ENCODE data around the gene SH2D2A.

DNA sequence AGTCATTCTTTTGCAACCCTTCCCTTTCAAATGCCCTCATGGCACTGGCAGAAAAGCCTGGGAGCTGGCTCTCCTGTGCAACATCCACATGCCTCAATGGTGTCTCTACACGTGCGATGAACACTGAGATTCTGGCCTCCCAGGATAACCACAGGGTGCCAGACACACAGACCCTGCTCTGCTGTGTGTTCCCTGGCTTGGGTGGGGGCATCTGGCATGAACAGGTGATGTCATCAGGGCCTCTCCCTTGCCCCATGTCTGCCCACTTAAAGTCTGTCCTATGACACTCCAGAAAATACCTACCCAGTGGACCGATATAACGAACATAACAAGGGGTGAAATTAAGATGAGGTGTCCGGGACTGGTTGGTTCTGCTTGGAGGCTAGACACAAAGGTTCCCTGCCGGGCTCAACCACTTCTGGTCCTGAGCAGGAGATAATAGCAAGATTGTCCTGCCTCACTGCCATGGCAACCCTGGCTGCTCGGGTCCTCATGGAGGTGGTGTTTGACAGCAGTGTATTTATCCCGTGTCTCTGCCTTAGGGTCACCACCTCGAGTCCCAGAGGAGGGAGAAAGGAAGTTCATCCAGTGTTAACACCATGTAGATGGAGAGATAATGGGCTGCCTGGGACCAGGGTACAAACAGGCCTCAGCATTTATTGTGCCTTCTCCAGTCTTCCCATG, 22.9 kb upstream of the SH2D2A start:
- no peak for TF ChIP-seq FOXP1 (CRISPR knock-in tag; IDR thresholded peaks at IDR 0.05)
- TF ChIP-seq RFX1 (IDR thresholded peaks at IDR 0.05) = no peak; the same call in 1 of the 2 replicates
- TF ChIP-seq, protein P1, sequence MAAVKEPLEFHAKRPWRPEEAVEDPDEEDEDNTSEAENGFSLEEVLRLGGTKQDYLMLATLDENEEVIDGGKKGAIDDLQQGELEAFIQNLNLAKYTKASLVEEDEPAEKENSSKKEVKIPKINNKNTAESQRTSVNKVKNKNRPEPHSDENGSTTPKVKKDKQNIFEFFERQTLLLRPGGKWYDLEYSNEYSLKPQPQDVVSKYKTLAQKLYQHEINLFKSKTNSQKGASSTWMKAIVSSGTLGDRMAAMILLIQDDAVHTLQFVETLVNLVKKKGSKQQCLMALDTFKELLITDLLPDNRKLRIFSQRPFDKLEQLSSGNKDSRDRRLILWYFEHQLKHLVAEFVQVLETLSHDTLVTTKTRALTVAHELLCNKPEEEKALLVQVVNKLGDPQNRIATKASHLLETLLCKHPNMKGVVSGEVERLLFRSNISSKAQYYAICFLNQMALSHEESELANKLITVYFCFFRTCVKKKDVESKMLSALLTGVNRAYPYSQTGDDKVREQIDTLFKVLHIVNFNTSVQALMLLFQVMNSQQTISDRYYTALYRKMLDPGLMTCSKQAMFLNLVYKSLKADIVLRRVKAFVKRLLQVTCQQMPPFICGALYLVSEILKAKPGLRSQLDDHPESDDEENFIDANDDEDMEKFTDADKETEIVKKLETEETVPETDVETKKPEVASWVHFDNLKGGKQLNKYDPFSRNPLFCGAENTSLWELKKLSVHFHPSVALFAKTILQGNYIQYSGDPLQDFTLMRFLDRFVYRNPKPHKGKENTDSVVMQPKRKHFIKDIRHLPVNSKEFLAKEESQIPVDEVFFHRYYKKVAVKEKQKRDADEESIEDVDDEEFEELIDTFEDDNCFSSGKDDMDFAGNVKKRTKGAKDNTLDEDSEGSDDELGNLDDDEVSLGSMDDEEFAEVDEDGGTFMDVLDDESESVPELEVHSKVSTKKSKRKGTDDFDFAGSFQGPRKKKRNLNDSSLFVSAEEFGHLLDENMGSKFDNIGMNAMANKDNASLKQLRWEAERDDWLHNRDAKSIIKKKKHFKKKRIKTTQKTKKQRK (IDR thresholded peaks at IDR 0.05; ENCODE audit: borderline replicate concordance, low read depth, low read length) = no peak
- no peak for TF ChIP-seq CHD4 (IDR thresholded peaks at IDR 0.05; ENCODE audit: insufficient read depth, insufficient replicate concordance, low read depth, low read length, poor library complexity, severe bottlenecking)
- no peak for TF ChIP-seq BRD4 (IDR thresholded peaks at IDR 0.05)
- TF ChIP-seq, protein P2, sequence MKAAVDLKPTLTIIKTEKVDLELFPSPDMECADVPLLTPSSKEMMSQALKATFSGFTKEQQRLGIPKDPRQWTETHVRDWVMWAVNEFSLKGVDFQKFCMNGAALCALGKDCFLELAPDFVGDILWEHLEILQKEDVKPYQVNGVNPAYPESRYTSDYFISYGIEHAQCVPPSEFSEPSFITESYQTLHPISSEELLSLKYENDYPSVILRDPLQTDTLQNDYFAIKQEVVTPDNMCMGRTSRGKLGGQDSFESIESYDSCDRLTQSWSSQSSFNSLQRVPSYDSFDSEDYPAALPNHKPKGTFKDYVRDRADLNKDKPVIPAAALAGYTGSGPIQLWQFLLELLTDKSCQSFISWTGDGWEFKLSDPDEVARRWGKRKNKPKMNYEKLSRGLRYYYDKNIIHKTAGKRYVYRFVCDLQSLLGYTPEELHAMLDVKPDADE (conservative IDR thresholded peaks at IDR 0.05; ENCODE audit: control insufficient read depth, low read depth, low read length) = no peak
- TF ChIP-seq RCOR1 (IDR thresholded peaks at IDR 0.05; ENCODE audit: borderline replicate concordance in 1 of 2, low read depth in 2 of 2, low read length in 2 of 2) = no peak
- TF ChIP-seq ZNF699 (CRISPR knock-in tag; IDR thresholded peaks at IDR 0.05; ENCODE audit: insufficient replicate concordance) = no peak
- TF ChIP-seq, protein P3, sequence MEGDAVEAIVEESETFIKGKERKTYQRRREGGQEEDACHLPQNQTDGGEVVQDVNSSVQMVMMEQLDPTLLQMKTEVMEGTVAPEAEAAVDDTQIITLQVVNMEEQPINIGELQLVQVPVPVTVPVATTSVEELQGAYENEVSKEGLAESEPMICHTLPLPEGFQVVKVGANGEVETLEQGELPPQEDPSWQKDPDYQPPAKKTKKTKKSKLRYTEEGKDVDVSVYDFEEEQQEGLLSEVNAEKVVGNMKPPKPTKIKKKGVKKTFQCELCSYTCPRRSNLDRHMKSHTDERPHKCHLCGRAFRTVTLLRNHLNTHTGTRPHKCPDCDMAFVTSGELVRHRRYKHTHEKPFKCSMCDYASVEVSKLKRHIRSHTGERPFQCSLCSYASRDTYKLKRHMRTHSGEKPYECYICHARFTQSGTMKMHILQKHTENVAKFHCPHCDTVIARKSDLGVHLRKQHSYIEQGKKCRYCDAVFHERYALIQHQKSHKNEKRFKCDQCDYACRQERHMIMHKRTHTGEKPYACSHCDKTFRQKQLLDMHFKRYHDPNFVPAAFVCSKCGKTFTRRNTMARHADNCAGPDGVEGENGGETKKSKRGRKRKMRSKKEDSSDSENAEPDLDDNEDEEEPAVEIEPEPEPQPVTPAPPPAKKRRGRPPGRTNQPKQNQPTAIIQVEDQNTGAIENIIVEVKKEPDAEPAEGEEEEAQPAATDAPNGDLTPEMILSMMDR (IDR thresholded peaks at IDR 0.05 in 2 of 3, conservative IDR thresholded peaks at IDR 0.05 in 1 of 3; ENCODE audit: insufficient read depth in 2 of 3, low read depth in 1 of 3, low read length in 3 of 3) = no peak
- no peak for TF ChIP-seq KLF13 (tag; IDR thresholded peaks at IDR 0.05; ENCODE audit: borderline replicate concordance, low read depth)
- TF ChIP-seq ZNF444 (CRISPR knock-in tag; IDR thresholded peaks at IDR 0.05) = no peak
- TF ChIP-seq DACH1 (IDR thresholded peaks at IDR 0.05; ENCODE audit: partially characterized antibody) = no peak
- no peak for TF ChIP-seq GTF2F1 (IDR thresholded peaks at IDR 0.05; ENCODE audit: low read depth, low read length)
- TF ChIP-seq SMAD1 (IDR thresholded peaks at IDR 0.05; ENCODE audit: low read depth, low read length, partially characterized antibody) = no peak

All from K562 (cell line).